Right lobe of liver (tissue), 4 donors: Measurements from ENCODE around the gene BLOC1S6.

Experiments used
- CTCF ChIP-seq, 4 donors: fragments of 200-600 bp in 3 of 4; fragments of 450-650 bp in 1 of 4; IDR thresholded peaks; one replicate each; pipeline versions ENCODE4 v1.5.1 to v1.8.0; 2016 to 2022; ENCODE audit warnings: antibody characterized with exemption in 4 of 4, mild to moderate bottlenecking in 2 of 4
- POLR2A ChIP-seq: fragments of 450-650 bp; IDR thresholded peaks from one replicate; pipeline ENCODE4 v1.6.1; 2017; ENCODE audit warnings: antibody characterized with exemption, mild to moderate bottlenecking
- donor health status: DM: no; HTN: no; CAD: no.
- donor health status: DM: no; HTN: no; CAD: no.
- donor health status: DM: no; HTN: yes; CAD: no.

GRCh38 chr15:45641999-45642932 lies 55.1 kb downstream of the BLOC1S6 start:
- no peak for TF ChIP-seq CTCF (IDR thresholded peaks at IDR 0.05)
- TF ChIP-seq POLR2A = no peak
